ENCODE measurements around the gene DNAI1. TPM values are rescaled to one million over a fixed set of nuclear protein-coding genes. Genes with fewer than 3 reads are reported as not detected.

DNAI1 gene
- total and polyA plus RNA-seq, 2 experiments from 2014 or later: 0.57 TPM; not detected in 1

DNA sequence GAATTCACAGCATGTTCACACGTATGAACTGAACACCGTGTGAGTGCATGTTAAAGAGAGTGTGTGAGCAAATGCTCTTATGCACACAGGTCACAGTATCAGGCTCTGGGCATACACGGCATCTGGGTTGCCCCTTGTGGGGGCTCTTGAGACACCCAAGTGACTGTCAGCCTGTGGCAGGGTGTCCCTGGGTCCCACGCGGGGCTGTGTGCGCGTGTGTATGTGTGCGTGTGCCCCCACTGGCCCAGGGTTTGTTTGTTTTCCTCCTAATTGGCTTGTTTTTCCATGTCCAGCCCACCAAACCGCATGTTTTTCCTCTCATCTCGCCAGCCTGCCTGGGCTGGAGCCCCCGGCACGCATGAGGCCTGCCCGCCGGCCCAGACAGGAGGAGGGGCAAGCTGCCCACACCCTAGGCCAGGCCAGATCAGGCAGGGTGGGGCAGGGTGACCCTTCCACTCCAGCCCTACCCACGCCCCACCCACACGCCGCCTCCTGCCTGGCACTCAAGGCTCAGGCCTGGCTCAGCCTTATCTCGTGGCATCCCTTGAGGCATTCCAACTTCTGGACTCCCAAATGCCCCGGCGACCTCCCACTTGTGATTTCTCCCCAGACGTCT is 102.1 kb downstream of the DNAI1 start:
- Histone ChIP-seq H3K27me3 (no peaks in the 10 kb centered on the region), H3K4me2 (peak overlapping the region; percentile 61), H3K4me3 (no peak overlapping the region), H3K9me2 (replicated peaks; ENCODE audit: insufficient read depth) (no peaks in the 10 kb centered on the region), H3K36me3 (replicated peaks; ENCODE audit: insufficient read depth, low read depth) (no peaks in the 10 kb centered on the region), H3K79me2 (no peaks in the 10 kb centered on the region), H3K9me3 (ENCODE audit: low read depth) (no peaks in the 10 kb centered on the region), H3K27ac (peak overlapping the region; percentile 73), H4K20me1 (ENCODE audit: insufficient read depth, poor library complexity, severe bottlenecking) (no peaks in the 10 kb centered on the region), H3K4me1 (ENCODE audit: insufficient read depth) (peaks cover 20% of the 10 kb centered on the region), H2AFZ (no peak overlapping the region)
- 78% methylated on average over 20 of the region's 21 CpGs for WGBS (ENCODE audit: low lambda C conversion rate, missing lambda C conversion rate)
- no peak for TF ChIP-seq EZH2phosphoT487 (IDR thresholded peaks at IDR 0.05; ENCODE audit: low read depth, severe bottlenecking, unreplicated experiment)
- no peak for TF ChIP-seq EZH2 (IDR thresholded peaks at IDR 0.05; ENCODE audit: borderline replicate concordance)
- TF ChIP-seq, protein P1, sequence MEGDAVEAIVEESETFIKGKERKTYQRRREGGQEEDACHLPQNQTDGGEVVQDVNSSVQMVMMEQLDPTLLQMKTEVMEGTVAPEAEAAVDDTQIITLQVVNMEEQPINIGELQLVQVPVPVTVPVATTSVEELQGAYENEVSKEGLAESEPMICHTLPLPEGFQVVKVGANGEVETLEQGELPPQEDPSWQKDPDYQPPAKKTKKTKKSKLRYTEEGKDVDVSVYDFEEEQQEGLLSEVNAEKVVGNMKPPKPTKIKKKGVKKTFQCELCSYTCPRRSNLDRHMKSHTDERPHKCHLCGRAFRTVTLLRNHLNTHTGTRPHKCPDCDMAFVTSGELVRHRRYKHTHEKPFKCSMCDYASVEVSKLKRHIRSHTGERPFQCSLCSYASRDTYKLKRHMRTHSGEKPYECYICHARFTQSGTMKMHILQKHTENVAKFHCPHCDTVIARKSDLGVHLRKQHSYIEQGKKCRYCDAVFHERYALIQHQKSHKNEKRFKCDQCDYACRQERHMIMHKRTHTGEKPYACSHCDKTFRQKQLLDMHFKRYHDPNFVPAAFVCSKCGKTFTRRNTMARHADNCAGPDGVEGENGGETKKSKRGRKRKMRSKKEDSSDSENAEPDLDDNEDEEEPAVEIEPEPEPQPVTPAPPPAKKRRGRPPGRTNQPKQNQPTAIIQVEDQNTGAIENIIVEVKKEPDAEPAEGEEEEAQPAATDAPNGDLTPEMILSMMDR (IDR thresholded peaks at IDR 0.05; ENCODE audit: poor library complexity): no peak
- no peak for DNase-seq (ENCODE audit: low spot score)

DNA sequence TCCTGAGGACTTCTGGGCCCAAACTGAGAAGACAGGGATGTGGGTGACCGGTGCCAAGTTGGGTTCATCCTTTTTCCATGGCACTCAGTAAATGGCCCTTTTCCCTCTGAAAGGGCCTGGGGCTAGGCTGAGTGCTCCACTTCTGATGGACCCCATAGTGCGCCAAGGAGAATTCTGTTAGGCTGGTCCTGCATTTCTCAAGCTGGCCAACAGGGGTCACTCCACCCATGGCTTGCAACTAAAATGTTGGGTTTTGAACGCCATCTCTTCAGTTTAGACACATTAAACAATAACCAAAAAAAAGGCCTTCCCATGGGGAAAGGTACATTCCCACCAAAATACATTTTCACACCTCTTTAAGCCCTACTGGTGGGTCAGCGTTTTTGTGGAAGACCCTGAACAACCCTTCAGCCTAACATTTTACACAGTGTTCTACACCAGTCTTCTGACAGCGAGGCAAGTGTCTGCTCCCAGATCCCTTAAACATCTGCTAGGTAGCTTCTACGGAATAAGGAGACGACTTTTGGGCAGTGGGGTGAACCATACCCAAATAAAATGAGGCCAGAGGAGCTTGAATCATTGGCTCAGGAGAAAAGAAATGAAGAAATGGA is 103.6 kb downstream of the DNAI1 start:
- 81% methylated on average over 7 of the region's 7 CpGs for WGBS (ENCODE audit: low lambda C conversion rate, missing lambda C conversion rate)
- no peaks in the 10 kb centered on the region for H3K79me2 ChIP-seq
- DNase-seq (ENCODE audit: low spot score): no peak
- H3K27me3 ChIP-seq: no peaks in the 10 kb centered on the region
- H3K9me2 ChIP-seq (replicated peaks; ENCODE audit: insufficient read depth): no peaks in the 10 kb centered on the region
- H3K4me1 ChIP-seq (ENCODE audit: insufficient read depth): peaks cover 20% of the 10 kb centered on the region
- H2AFZ ChIP-seq: no peak overlapping the region
- no peak overlapping the region for H3K4me3 ChIP-seq
- H3K4me2 ChIP-seq: no peak overlapping the region
- TF ChIP-seq EZH2 (IDR thresholded peaks at IDR 0.05; ENCODE audit: borderline replicate concordance): no peak
- TF ChIP-seq, protein P1 (IDR thresholded peaks at IDR 0.05; ENCODE audit: poor library complexity): peak; percentile 39
- no peaks in the 10 kb centered on the region for H4K20me1 ChIP-seq (ENCODE audit: insufficient read depth, poor library complexity, severe bottlenecking)
- no peaks in the 10 kb centered on the region for H3K36me3 ChIP-seq (replicated peaks; ENCODE audit: insufficient read depth, low read depth)
- H3K9me3 ChIP-seq (ENCODE audit: low read depth): no peaks in the 10 kb centered on the region
- H3K27ac ChIP-seq: no peak overlapping the region

DNA sequence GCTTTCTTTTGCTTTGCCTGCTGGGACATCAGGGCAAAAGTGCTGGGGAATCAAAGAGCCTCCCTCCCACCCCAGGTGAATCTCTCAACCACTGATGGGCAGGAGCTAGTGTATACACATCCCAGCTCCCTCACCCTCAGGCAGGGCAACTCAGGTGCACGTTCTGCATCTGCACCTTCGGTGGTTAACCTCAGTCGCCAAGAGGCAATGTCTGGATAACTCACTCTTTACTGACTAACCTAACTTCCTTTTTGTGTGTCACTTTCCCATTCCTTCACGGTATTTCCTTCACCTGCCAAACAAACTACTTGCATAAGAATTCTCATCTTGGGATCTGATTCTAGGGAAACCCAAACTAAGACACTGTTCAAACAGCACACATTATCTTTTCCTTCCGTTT is 104.7 kb downstream of the DNAI1 start:
- WGBS (ENCODE audit: low lambda C conversion rate, missing lambda C conversion rate): 84% methylated on average over 5 of the region's 5 CpGs
- peaks cover 20% of the 10 kb centered on the region for H3K4me1 ChIP-seq (ENCODE audit: insufficient read depth)
- no peaks in the 10 kb centered on the region for H3K27me3 ChIP-seq
- no peak overlapping the region for H3K4me3 ChIP-seq
- H3K9me3 ChIP-seq (ENCODE audit: low read depth): no peaks in the 10 kb centered on the region
- no peaks in the 10 kb centered on the region for H3K36me3 ChIP-seq (replicated peaks; ENCODE audit: insufficient read depth, low read depth)
- no peaks in the 10 kb centered on the region for H4K20me1 ChIP-seq (ENCODE audit: insufficient read depth, poor library complexity, severe bottlenecking)
- TF ChIP-seq, protein P1 (IDR thresholded peaks at IDR 0.05; ENCODE audit: poor library complexity): no peak
- TF ChIP-seq EZH2 (IDR thresholded peaks at IDR 0.05; ENCODE audit: borderline replicate concordance) (no peak), EZH2phosphoT487 (IDR thresholded peaks at IDR 0.05; ENCODE audit: low read depth, severe bottlenecking, unreplicated experiment) (no peak)
- no peaks in the 10 kb centered on the region for H3K79me2 ChIP-seq
- H3K27ac ChIP-seq: no peak overlapping the region
- no peaks in the 10 kb centered on the region for H3K9me2 ChIP-seq (replicated peaks; ENCODE audit: insufficient read depth)
- no peak for DNase-seq (ENCODE audit: low spot score)
- no peak overlapping the region for H3K4me2 ChIP-seq
- H2AFZ ChIP-seq: no peak overlapping the region

Measured in hepatocyte (in vitro differentiated cells).